Testis (tissue), 3 donors: ENCODE data around the gene SLC6A9. TPM values are rescaled to one million over a fixed set of nuclear protein-coding genes. Genes with fewer than 3 reads are reported as not detected.

Experiments used
- DNase-seq: peaks from one replicate; pipeline ENCODE4 v3.0.0-alpha.2; 2019
- H3K27ac ChIP-seq, 2 donors: fragments of 200-600 bp; sonication (generic); one replicate each; pipeline ENCODE4 v1.5.1; 2019
- H3K27me3 ChIP-seq: fragments of 200-600 bp; sonication (generic); one replicate; pipeline ENCODE4 v1.5.1; 2019
- H3K36me3 ChIP-seq: fragments of 200-600 bp; sonication (generic); one replicate; pipeline ENCODE4 v1.5.1; 2017; ENCODE audit warnings: low read depth; ENCODE audit errors: missing control alignments
- H3K4me1 ChIP-seq: fragments of 200-600 bp; sonication (generic); one replicate; pipeline ENCODE4 v1.5.1; 2019
- H3K4me3 ChIP-seq, 2 donors: fragments of 200-600 bp; sonication (generic); one replicate each; pipeline ENCODE4 v1.5.1; 2017 to 2019
- H3K9me3 ChIP-seq: fragments of 200-600 bp; sonication (generic); one replicate; pipeline ENCODE4 v1.5.1; 2017
- CTCF ChIP-seq, 3 experiments: fragments of 450-650 bp in 2 of 3; fragments of 200-600 bp in 1 of 3; sonication (generic) in 1 of 3; IDR thresholded peaks; one replicate each; pipeline ENCODE4 v1.5.1; 2016 to 2019; ENCODE audit warnings: antibody characterized with exemption in 3 of 3, mild to moderate bottlenecking in 2 of 3, moderate library complexity in 1 of 3
- POLR2A ChIP-seq: fragments of 450-650 bp; IDR thresholded peaks from one replicate; pipeline ENCODE4 v1.6.1; 2017; ENCODE audit warnings: antibody characterized with exemption, mild to moderate bottlenecking, moderate library complexity
- WGBS, 2 donors: methylation state at CpG; one replicate each; pipeline ENCODE4 v1.1.5; 2018; 5-methylcytosine and 5-hydroxymethylcytosine counted together
- intact Hi-C: fragments of 100-400 bp; cut with DNase I; formaldehyde crosslinking; loops from one replicate; pipeline ENCODE4 v1.15.1; 2023; ENCODE audit warnings: low total_unique reads
- polyA plus RNA-seq: library from polyadenylated mRNA; stranded (reverse); fragments of 350-450 nt; fragmentation: Illumina TruSeq; extraction: RNeasy Lipid Tissue Mini Kit (QIAGEN cat#74804); gene quantifications from one replicate; pipeline ENCODE4 v1.2.3, GENCODE V29; 2014; ENCODE audit warnings: low read depth, low replicate concordance; ENCODE audit not compliant: insufficient read depth
- total RNA-seq, 2 donors: library from RNA; depleted of rRNA; stranded (reverse); fragments of >200 nt; gene quantifications; one replicate each; pipeline ENCODE4 v1.2.3, GENCODE V29; 2016

SLC6A9 gene
- total and polyA plus RNA-seq, 3 donors from 2014 or later = 1.2 to 2.3 (median 1.7) TPM

DNA sequence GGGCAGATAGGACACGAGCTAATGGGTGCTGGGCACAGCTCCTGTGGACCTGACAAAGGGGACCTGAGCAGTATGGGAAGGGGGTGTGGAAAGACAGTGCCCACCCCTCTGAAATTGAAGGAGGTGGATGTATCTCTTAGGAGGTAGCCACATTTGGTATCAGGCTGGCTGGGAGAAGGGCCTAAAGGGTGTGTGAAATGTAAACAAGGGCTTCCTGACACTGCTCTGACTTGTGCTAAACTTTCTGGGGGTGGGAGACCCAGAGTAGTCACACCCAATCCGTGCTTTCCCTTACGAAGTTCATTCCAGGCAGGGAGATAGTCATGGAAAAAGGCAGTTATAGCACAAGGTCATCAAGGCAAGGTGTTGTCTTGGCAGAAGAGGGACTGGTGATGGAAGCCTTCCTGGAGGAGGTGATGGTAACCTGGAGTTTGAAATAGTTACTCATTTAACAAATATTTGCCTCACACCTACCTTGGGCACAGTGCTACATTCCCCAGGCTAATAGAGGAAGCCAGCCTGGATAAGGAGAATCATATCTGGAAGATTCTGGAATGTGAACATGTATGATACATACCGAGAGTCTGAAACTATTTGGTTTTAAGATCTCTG lies 45.2 kb downstream of the SLC6A9 start:
- Histone ChIP-seq H3K36me3 (no peaks in the 10 kb centered on the region), H3K4me1 (peaks cover 5% of the 10 kb centered on the region), H3K27ac (no peak overlapping the region), H3K4me3 (no peak overlapping the region), H3K27me3 (no peaks in the 10 kb centered on the region), H3K9me3 (no peaks in the 10 kb centered on the region)
- DNase-seq = no peak
- intact Hi-C loops = no loop called here
- 83 to 91% methylated on average over 4 of the region's 4 CpGs for WGBS, 2 donors
- TF ChIP-seq CTCF (IDR thresholded peaks at IDR 0.05) (no peak), POLR2A (no peak)

DNA sequence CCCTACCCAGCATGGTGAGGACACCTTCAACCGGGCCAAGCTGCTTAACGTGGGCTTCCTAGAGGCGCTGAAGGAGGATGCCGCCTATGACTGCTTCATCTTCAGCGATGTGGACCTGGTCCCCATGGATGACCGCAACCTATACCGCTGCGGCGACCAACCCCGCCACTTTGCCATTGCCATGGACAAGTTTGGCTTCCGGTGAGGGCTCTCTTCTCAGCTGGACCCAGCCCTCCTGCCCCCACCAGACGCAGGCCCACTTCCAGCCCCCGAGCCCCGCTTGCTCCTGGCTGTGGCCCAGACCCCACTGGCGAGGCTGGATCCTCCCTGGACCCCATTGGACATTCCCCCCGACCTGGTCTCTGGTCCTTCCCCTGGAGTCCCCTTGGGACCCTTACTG lies 46.4 kb downstream of the SLC6A9 start:
- H3K27ac ChIP-seq = no peak overlapping the region
- no peak for DNase-seq
- H3K27me3 ChIP-seq = no peaks in the 10 kb centered on the region
- no peaks in the 10 kb centered on the region for H3K9me3 ChIP-seq
- intact Hi-C loops = no loop called here
- no peaks in the 10 kb centered on the region for H3K36me3 ChIP-seq
- H3K4me3 ChIP-seq = no peak overlapping the region
- 96 to 98% methylated on average over 8 to 16 of the region's 16 CpGs for WGBS, 2 donors
- H3K4me1 ChIP-seq = peaks cover 6% of the 10 kb centered on the region
- TF ChIP-seq CTCF (IDR thresholded peaks at IDR 0.05) = no peak
- no peak for TF ChIP-seq POLR2A

DNA sequence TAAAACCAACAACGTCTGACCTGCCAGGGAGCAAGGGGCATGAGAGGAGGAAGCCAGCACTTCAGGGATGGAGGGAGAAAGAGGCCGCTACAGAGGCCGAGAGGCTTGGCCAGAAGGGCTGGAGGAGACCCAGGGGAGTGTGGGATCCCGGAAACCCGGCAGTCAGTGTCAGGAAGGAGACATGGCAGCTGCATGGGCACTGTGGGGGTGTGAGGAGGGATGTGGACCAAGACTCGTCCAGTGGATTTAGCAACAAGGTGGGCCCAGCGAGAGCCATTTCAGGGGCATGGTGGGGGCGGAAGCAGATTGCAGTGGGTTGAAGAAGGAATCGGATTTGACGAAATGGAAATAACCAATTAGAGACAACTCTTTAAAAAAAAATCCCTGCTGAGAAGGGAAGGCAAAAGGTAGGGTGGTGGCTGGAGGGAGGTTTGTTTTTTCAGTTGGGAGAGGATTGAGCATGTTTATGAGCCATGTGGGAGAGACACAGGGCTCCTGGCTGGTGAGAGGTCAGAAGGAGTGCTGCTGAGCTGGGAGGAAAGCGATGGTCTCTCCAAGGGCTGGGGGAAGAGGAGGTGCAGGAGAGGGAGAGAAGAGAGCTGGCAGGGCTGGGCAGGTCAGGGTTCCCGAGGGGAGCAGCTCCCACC lies 47.9 kb downstream of the SLC6A9 start:
- peaks cover 14% of the 10 kb centered on the region for H3K4me1 ChIP-seq
- DNase-seq = no peak
- WGBS, 2 donors = 82 to 86% methylated on average over 12 of the region's 12 CpGs
- no peak overlapping the region for H3K27ac ChIP-seq
- no peaks in the 10 kb centered on the region for H3K9me3 ChIP-seq
- H3K4me3 ChIP-seq = no peak overlapping the region
- no peaks in the 10 kb centered on the region for H3K36me3 ChIP-seq
- intact Hi-C loops = no loop called here
- H3K27me3 ChIP-seq = no peaks in the 10 kb centered on the region
- no peak for TF ChIP-seq POLR2A
- no peak for TF ChIP-seq CTCF (IDR thresholded peaks at IDR 0.05)

DNA sequence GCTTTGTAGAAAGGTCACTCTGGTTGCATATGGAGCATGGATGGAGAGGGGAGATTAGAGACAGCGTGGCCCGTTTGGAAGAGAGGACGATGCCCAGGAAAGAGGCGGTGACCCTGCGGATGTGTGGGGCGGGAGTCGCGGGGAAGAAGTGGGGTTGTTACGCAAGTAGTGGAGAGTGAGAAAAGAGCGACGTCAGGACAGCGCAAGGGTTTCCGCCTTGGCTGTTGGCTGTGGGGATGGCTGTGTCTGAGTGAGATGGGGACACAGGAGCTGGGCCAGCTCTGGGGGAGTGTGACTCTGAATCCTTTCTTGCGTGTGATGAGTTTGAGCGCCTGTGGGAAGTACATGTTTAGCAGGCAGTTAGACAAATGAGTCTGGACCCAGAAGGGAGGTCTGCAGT lies 48.5 kb downstream of the SLC6A9 start:
- no peaks in the 10 kb centered on the region for H3K27me3 ChIP-seq

More for the DNA sequence above, 48.5 kb downstream of the SLC6A9 start:
- no peak for TF ChIP-seq POLR2A
- no peak for TF ChIP-seq CTCF (IDR thresholded peaks at IDR 0.05)
- DNase-seq = no peak
- 86 to 88% methylated on average over 15 of the region's 15 CpGs for WGBS, 2 donors
- no peak overlapping the region for H3K4me3 ChIP-seq
- intact Hi-C loops = no loop called here
- peaks cover 19% of the 10 kb centered on the region for H3K4me1 ChIP-seq
- no peak overlapping the region for H3K27ac ChIP-seq
- no peaks in the 10 kb centered on the region for H3K9me3 ChIP-seq
- H3K36me3 ChIP-seq = no peaks in the 10 kb centered on the region
